K562 (cell line): ENCODE results near the gene FAM219B. TPM values are rescaled to one million over a fixed set of nuclear protein-coding genes. Genes with fewer than 3 reads are reported as not detected.
A peak's percentile ranks its signal among the peaks of the same experiment; 100 is the strongest.

Experiments used
- BACH1 ChIP-seq: fragments of 200-800 bp; sonication (Bioruptor generic); IDR thresholded peaks from 2 replicates; pipeline ENCODE4 v1.6.1; 2016; ENCODE audit warnings: missing genetic modification characterization, missing compliant biosample characterization
- CHCHD3 ChIP-seq: fragments of 250-450 bp; sonication (Bioruptor Pico); IDR thresholded peaks from 2 replicates; pipeline ENCODE4 v2.1.2; 2022; ENCODE audit warnings: mild to moderate bottlenecking
- DNMT1 ChIP-seq: fragments of 450-650 bp; IDR thresholded peaks from 2 replicates; pipeline ENCODE4 v1.6.1; 2016; ENCODE audit warnings: antibody characterized with exemption, mild to moderate bottlenecking
- ELF2 ChIP-seq: fragments of 250-450 bp; sonication (Bioruptor Pico); IDR thresholded peaks from 2 replicates; pipeline ENCODE4 v1.5.0; 2021; ENCODE audit warnings: mild to moderate bottlenecking
- FOXM1 ChIP-seq, 2 experiments: fragments of 450-650 bp in 1 of 2; sonication (generic) in 1 of 2; formaldehyde crosslinking in 1 of 2; IDR thresholded peaks; 2 replicates each; pipeline versions ENCODE4 v1.6.1 to v1.9.0; 2017 to 2022; ENCODE audit warnings: low read depth in 2 of 2, mild to moderate bottlenecking in 2 of 2, missing genetic modification reagents in 1 of 2, moderate library complexity in 1 of 2
- NFIX ChIP-seq: fragments of 250-450 bp; sonication (Bioruptor Pico); IDR thresholded peaks from 2 replicates; pipeline ENCODE4 v1.4.0; 2020; ENCODE audit warnings: low read depth, mild to moderate bottlenecking, moderate library complexity
- NR1H2 ChIP-seq: sonication (generic); formaldehyde crosslinking; IDR thresholded peaks from 2 replicates; pipeline ENCODE4 v1.4.0; 2020; ENCODE audit warnings: mild to moderate bottlenecking, missing genetic modification reagents
- RAD51 ChIP-seq: fragments of 450-650 bp; IDR thresholded peaks from 2 replicates; pipeline ENCODE4 v1.7.1; 2016; ENCODE audit warnings: low read depth, mild to moderate bottlenecking, borderline replicate concordance
- RCOR1 ChIP-seq, 2 experiments: IDR thresholded peaks; 2 replicates each; pipeline ENCODE4 v1.6.1; 2012; ENCODE audit warnings: low read depth in 2 of 2, low read length in 2 of 2, borderline replicate concordance in 1 of 2, improper control_type of control experiment in 1 of 2
- SLC30A9 ChIP-seq: fragments of 250-450 bp; sonication (Bioruptor Pico); IDR thresholded peaks from 2 replicates; pipeline ENCODE4 v1.8.0; 2022; ENCODE audit warnings: mild to moderate bottlenecking, moderate library complexity
- STAT5A ChIP-seq: IDR thresholded peaks from 2 replicates; pipeline ENCODE4 v1.6.1; 2012; ENCODE audit warnings: low read length, inconsistent platforms, borderline replicate concordance
- ZC3H11A ChIP-seq: IDR thresholded peaks from 2 replicates; pipeline ENCODE4 v1.6.1; 2012; ENCODE audit warnings: low read depth, low read length, improper control_type of control experiment
- ZNF134 ChIP-seq: fragments of 250-450 bp; sonication (Bioruptor Pico); conservative IDR thresholded peaks from 2 replicates; pipeline ENCODE4 v1.4.0; 2020
- ZNF23 ChIP-seq: fragments of 250-450 bp; sonication (Bioruptor Pico); IDR thresholded peaks from 2 replicates; pipeline ENCODE4 v1.4.0; 2020; ENCODE audit warnings: mild to moderate bottlenecking
- polyA plus RNA-seq, 8 experiments: library from polyadenylated mRNA; depleted of rRNA in 4 of 8; stranded (reverse) in 5 of 8; unstranded in 3 of 8; fragments of >200 nt; fragmentation: Nextera tagmentation in 2 of 8; fragmentation: Illumina TruSeq in 1 of 8; extraction: Ambion mirVana in 2 of 8; extraction: Trizol in 1 of 8; gene quantifications; 2 replicates each; pipeline versions ENCODE4 v1.2.1 to v1.2.3, GENCODE V29; 2011 to 2014; ENCODE audit warnings: inconsistent platforms in 1 of 8, missing spikeins in 1 of 8
- total RNA-seq, 7 experiments: library from RNA; depleted of rRNA in 6 of 7; stranded (reverse); fragments of >200 nt in 6 of 7; fragmentation: Illumina TruSeq in 2 of 7; extraction: Trizol in 2 of 7; gene quantifications; 2 replicates each; pipeline versions ENCODE4 v1.2.1 to v1.2.3, GENCODE V29; 2011 to 2021; ENCODE audit warnings: low replicate concordance in 1 of 7
- TF ChIP-seq, protein P1 (sequence below): sonication (generic); formaldehyde crosslinking; IDR thresholded peaks from 2 replicates; pipeline ENCODE4 v1.8.0; 2022; ENCODE audit warnings: missing genetic modification reagents, mild to moderate bottlenecking, borderline replicate concordance
- TF ChIP-seq, protein P2 (sequence below): fragments of 250-450 bp; sonication (Bioruptor Pico); IDR thresholded peaks from 2 replicates; pipeline ENCODE4 v1.8.0; 2021; ENCODE audit warnings: mild to moderate bottlenecking, moderate library complexity
- TF ChIP-seq, protein P3 (sequence below), 2 experiments: fragments of 450-650 bp in 1 of 2; IDR thresholded peaks; 2 replicates each; pipeline ENCODE4 v1.6.1; 2011 to 2017; ENCODE audit warnings: low read depth in 2 of 2, antibody characterized with exemption in 1 of 2, borderline replicate concordance in 1 of 2, low read length in 1 of 2, mild to moderate bottlenecking in 1 of 2, mixed read lengths in 1 of 2; ENCODE audit not compliant: control insufficient read depth in 1 of 2
- TF ChIP-seq, protein P4 (sequence below): fragments of 250-450 bp; sonication (Bioruptor Pico); IDR thresholded peaks from 2 replicates; pipeline ENCODE4 v1.5.0; 2021

Gene FAM219B
- total and polyA plus RNA-seq, 9 of the 15 experiments (the other 6 are each of a cell fraction or from before 2014, with no cell fraction given) = 6.8 to 50.4 (median 29.4) TPM

DNA sequence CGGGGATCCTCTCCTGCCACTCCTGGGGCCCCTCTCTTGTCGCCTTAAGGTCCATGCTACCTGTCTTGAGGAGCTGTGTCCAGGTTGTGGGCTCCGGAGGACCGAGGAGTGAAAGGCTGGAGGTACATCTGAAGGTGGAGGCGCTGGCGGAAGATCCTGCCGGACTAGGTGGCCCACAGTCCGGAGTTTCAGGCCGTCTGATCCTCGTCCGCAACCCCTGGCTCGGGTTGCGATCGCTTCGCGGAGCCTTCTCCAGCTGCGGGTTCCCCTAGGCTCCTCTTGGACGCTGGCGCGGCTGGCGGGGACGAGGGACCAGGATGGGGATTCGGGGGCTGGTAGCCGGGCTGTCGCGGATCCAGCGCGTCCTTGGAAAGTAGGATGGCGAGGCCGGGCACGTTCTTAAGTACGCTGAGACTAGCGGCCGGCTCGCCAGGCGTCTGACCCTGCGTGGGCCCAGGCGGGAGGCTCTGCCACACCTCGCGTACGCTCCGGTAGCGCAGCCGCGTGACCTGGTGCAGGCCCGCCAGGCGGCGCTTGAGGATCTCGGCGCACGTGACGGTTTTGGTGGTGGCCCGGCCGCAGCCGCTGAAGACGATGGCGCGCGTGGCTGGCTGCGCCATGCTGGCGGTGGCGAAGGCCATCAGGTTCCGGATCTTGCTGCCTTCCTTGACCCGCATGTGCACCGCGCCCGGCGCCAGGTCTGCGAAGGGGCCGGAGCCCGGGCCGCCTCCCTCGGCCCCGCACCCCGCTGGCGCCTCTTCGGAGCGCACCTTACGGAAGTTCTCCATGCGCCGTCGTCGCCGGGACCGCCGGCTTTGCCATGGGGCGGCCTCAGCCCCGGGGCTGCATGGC lies 49.4 kb upstream of the FAM219B start (continued):
- TF ChIP-seq RCOR1 (IDR thresholded peaks at IDR 0.05; ENCODE audit: borderline replicate concordance in 1 of 2, low read depth in 2 of 2, low read length in 2 of 2) = peak in 1 of 2 experiments; percentile 46; a peak in 1 of 4 replicates
- TF ChIP-seq NR1H2 (CRISPR knock-in tag) = peak; percentile 99; the same call in 1 of the 2 replicates
- TF ChIP-seq RAD51 = peak; percentile 79
- TF ChIP-seq ZNF23 (CRISPR knock-in tag) = no peak
- no peak for TF ChIP-seq STAT5A
- TF ChIP-seq, protein P1, sequence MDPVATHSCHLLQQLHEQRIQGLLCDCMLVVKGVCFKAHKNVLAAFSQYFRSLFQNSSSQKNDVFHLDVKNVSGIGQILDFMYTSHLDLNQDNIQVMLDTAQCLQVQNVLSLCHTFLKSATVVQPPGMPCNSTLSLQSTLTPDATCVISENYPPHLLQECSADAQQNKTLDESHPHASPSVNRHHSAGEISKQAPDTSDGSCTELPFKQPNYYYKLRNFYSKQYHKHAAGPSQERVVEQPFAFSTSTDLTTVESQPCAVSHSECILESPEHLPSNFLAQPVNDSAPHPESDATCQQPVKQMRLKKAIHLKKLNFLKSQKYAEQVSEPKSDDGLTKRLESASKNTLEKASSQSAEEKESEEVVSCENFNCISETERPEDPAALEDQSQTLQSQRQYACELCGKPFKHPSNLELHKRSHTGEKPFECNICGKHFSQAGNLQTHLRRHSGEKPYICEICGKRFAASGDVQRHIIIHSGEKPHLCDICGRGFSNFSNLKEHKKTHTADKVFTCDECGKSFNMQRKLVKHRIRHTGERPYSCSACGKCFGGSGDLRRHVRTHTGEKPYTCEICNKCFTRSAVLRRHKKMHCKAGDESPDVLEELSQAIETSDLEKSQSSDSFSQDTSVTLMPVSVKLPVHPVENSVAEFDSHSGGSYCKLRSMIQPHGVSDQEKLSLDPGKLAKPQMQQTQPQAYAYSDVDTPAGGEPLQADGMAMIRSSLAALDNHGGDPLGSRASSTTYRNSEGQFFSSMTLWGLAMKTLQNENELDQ (CRISPR knock-in tag) = peak; percentile 99
- no peak for TF ChIP-seq SLC30A9 (CRISPR knock-in tag)
- TF ChIP-seq BACH1 (tag) = no peak
- TF ChIP-seq DNMT1 = no peak
- TF ChIP-seq ZNF134 = no peak
- TF ChIP-seq CHCHD3 = no peak
- no peak for TF ChIP-seq FOXM1 (IDR thresholded peaks at IDR 0.05; ENCODE audit: low read depth)
- TF ChIP-seq FOXM1 (CRISPR knock-in tag; IDR thresholded peaks at IDR 0.05; ENCODE audit: low read depth) = peak; percentile 98
- no peak for TF ChIP-seq NFIX (CRISPR knock-in tag)
- TF ChIP-seq, protein P2, sequence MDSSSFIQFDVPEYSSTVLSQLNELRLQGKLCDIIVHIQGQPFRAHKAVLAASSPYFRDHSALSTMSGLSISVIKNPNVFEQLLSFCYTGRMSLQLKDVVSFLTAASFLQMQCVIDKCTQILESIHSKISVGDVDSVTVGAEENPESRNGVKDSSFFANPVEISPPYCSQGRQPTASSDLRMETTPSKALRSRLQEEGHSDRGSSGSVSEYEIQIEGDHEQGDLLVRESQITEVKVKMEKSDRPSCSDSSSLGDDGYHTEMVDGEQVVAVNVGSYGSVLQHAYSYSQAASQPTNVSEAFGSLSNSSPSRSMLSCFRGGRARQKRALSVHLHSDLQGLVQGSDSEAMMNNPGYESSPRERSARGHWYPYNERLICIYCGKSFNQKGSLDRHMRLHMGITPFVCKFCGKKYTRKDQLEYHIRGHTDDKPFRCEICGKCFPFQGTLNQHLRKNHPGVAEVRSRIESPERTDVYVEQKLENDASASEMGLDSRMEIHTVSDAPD (CRISPR knock-in tag) = peak; percentile 57; the same call in 1 of the 2 replicates
- TF ChIP-seq ELF2 = no peak
- no peak for TF ChIP-seq ZC3H11A
- TF ChIP-seq, protein P3, sequence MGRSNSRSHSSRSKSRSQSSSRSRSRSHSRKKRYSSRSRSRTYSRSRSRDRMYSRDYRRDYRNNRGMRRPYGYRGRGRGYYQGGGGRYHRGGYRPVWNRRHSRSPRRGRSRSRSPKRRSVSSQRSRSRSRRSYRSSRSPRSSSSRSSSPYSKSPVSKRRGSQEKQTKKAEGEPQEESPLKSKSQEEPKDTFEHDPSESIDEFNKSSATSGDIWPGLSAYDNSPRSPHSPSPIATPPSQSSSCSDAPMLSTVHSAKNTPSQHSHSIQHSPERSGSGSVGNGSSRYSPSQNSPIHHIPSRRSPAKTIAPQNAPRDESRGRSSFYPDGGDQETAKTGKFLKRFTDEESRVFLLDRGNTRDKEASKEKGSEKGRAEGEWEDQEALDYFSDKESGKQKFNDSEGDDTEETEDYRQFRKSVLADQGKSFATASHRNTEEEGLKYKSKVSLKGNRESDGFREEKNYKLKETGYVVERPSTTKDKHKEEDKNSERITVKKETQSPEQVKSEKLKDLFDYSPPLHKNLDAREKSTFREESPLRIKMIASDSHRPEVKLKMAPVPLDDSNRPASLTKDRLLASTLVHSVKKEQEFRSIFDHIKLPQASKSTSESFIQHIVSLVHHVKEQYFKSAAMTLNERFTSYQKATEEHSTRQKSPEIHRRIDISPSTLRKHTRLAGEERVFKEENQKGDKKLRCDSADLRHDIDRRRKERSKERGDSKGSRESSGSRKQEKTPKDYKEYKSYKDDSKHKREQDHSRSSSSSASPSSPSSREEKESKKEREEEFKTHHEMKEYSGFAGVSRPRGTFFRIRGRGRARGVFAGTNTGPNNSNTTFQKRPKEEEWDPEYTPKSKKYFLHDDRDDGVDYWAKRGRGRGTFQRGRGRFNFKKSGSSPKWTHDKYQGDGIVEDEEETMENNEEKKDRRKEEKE (IDR thresholded peaks at IDR 0.05; ENCODE audit: borderline replicate concordance in 1 of 2, control insufficient read depth in 1 of 2, low read depth in 2 of 2, low read length in 1 of 2) = 0 out of 4 replicates have a peak, but pooled peaks of 1 of the 2 experiments have one; percentile 23
- TF ChIP-seq, protein P4, sequence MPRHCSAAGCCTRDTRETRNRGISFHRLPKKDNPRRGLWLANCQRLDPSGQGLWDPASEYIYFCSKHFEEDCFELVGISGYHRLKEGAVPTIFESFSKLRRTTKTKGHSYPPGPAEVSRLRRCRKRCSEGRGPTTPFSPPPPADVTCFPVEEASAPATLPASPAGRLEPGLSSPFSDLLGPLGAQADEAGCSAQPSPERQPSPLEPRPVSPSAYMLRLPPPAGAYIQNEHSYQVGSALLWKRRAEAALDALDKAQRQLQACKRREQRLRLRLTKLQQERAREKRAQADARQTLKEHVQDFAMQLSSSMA (CRISPR knock-in tag) = no peak
